IMR-90 (cell line): Measurements from ENCODE around the gene TLCD1. TPM values are rescaled to one million over a fixed set of nuclear protein-coding genes. Genes with fewer than 3 reads are reported as not detected.

ENCODE experiments used
- ELK1 ChIP-seq: fragments of 150-350 bp; IDR thresholded peaks from 2 replicates; pipeline ENCODE4 v1.6.1; 2016; ENCODE audit warnings: low read depth, mild to moderate bottlenecking, low read length, moderate library complexity, borderline replicate concordance
- polyA plus RNA-seq, 3 experiments: library from polyadenylated mRNA; depleted of rRNA; stranded (reverse); fragments of >200 nt; gene quantifications; 2 replicates each; pipeline ENCODE4 v1.2.3, GENCODE V29; 2012; ENCODE audit warnings: low replicate concordance in 1 of 3
- total RNA-seq: library from RNA; depleted of rRNA; stranded (reverse); fragments of >200 nt; gene quantifications from 2 replicates; pipeline ENCODE4 v1.2.3, GENCODE V29; 2012

TLCD1 gene
- total and polyA plus RNA-seq, 2 of the 4 experiments (the other 2 are of a cell fraction): 3.6 to 9.3 TPM

- TF ChIP-seq ELK1: no peak
Measured at GRCh38 chr17:28745786-28746411, 19.9 kb upstream of the TLCD1 start (continued).
